GDM1 (cell line): Measurements from ENCODE around the gene NUP35.

Experiments
- DNase-seq: peaks from one replicate; lab custom pipeline; 2025; lab: John Stamatoyannopoulos, UW

NUP35 gene

GRCh38 chr2:183124222-183124956 is at the start of gene NUP35:
Gene NUP35 (plus strand): TSS chr2:183124443. CDS start chr2:183124458, 15 bp downstream.
- peak; percentile 79 for DNase-seq

GRCh38 chr2:183078163-183078463 is 46.1 kb upstream of the NUP35 start:
- no peak for DNase-seq

- DNase-seq: peak; percentile 78
Observed at GRCh38 chr2:183078464-183079138, 45.6 kb upstream of the NUP35 start, which contains the start of gene DUSP19. Gene DUSP19 (plus strand): TSS chr2:183078747. CDS start chr2:183078934, 187 bp downstream.

- peak; percentile 33 for DNase-seq
Observed at GRCh38 chr2:183079139-183079775, 45.0 kb upstream of the NUP35 start.

GRCh38 chr2:183081911-183082310 is 42.3 kb upstream of the NUP35 start:
- DNase-seq: no peak

- DNase-seq: no peak
Observed at GRCh38 chr2:183088061-183088460, 36.2 kb upstream of the NUP35 start.

- DNase-seq: no peak
Observed at GRCh38 chr2:183089192-183089851, 34.9 kb upstream of the NUP35 start.

- no peak for DNase-seq
Observed at GRCh38 chr2:183091318-183091953, 32.8 kb upstream of the NUP35 start.

GRCh38 chr2:183091954-183092345 is 32.3 kb upstream of the NUP35 start:
- no peak for DNase-seq

- DNase-seq: no peak
Observed at GRCh38 chr2:183093857-183094657, 30.2 kb upstream of the NUP35 start.

- no peak for DNase-seq
Observed at GRCh38 chr2:183105402-183106134, 18.7 kb upstream of the NUP35 start.

- DNase-seq: no peak
Observed at GRCh38 chr2:183112577-183112976, 11.7 kb upstream of the NUP35 start.

- DNase-seq: no peak
Observed at GRCh38 chr2:183113630-183114029, 10.6 kb upstream of the NUP35 start.

- DNase-seq: no peak
Observed at GRCh38 chr2:183117226-183117625, 7.0 kb upstream of the NUP35 start.

GRCh38 chr2:183123117-183123958 is 905 bp upstream of the NUP35 start:
- DNase-seq: no peak

GRCh38 chr2:183123959-183124221 is 353 bp upstream of the NUP35 start:
- no peak for DNase-seq

- DNase-seq: no peak
Observed at GRCh38 chr2:183124957-183125255, 663 bp downstream of the NUP35 start.

- no peak for DNase-seq
Observed at GRCh38 chr2:183125659-183126341, 1.6 kb downstream of the NUP35 start.

- DNase-seq: no peak
Observed at GRCh38 chr2:183126635-183127034, 2.4 kb downstream of the NUP35 start.

GRCh38 chr2:183134016-183134415 is 9.8 kb downstream of the NUP35 start:
- DNase-seq: no peak
